Measurements from ENCODE around the gene CAVIN3.

CAVIN3 gene

DNA sequence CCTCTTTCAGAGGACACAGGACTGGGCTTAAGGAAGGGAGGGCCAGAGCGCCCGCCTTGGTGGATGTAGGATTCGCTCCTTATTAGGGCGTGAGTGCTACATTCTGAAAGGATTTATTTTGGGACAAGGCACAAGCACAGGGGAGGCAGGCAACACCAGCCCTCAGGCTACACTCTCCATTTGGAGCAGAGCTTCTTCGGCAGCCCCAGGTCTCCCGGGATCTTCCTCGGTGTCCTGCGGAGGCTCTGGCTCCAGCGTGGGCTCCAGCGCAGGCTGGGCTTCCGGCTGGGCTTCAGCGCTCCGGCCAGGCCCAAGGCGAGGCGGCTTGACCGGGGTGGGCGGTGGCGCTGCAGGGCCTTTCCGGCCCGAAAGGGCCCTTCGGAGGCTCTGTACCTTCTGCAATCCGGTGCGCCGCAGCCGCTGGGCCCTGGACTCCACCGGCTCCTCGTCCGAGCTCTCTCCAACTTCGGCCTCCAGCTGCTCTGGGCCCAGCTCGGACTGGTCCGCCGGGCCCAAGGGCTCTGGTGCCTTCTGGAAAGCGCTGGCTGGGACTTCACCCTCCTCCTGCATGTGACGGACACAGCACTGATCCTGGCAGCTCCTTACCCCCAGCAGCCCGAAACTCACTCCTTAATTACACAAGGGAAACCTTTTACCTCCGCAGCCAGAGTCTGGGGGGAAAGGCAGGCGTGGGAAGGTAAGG, 1.1 kb downstream of the CAVIN3 start:
- peak; percentile 48 for DNase-seq (ENCODE audit: low read depth)
- H3K4me3 ChIP-seq (ENCODE audit: low read length) = peak overlapping the region; percentile 87
- TF ChIP-seq, protein P1, sequence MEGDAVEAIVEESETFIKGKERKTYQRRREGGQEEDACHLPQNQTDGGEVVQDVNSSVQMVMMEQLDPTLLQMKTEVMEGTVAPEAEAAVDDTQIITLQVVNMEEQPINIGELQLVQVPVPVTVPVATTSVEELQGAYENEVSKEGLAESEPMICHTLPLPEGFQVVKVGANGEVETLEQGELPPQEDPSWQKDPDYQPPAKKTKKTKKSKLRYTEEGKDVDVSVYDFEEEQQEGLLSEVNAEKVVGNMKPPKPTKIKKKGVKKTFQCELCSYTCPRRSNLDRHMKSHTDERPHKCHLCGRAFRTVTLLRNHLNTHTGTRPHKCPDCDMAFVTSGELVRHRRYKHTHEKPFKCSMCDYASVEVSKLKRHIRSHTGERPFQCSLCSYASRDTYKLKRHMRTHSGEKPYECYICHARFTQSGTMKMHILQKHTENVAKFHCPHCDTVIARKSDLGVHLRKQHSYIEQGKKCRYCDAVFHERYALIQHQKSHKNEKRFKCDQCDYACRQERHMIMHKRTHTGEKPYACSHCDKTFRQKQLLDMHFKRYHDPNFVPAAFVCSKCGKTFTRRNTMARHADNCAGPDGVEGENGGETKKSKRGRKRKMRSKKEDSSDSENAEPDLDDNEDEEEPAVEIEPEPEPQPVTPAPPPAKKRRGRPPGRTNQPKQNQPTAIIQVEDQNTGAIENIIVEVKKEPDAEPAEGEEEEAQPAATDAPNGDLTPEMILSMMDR (conservative IDR thresholded peaks at IDR 0.05; ENCODE audit: low read length) = no peak

DNA sequence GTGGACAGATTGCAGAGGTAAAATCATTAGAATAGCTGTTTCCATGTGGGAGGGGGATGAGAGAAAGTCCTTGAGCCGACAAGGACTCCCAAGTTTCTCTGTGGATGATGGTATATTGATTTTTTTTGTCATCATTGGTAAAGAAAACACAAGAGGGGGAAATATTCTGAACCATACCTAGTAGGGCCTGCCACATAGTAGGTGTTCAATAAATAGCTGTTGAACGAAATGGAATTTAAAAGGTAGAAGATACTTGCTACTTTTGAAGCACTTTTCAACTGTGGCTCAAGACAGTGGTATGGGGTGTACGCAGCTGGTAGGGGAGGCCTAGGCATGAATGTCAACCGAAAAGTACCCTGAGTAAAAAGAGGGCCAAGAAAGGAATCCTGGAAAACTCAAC, 2.1 kb downstream of the CAVIN3 start:
- TF ChIP-seq, protein P1 (conservative IDR thresholded peaks at IDR 0.05; ENCODE audit: low read length) = no peak
- H3K4me3 ChIP-seq (ENCODE audit: low read length) = peak overlapping the region; percentile 87
- no peak for DNase-seq (ENCODE audit: low read depth)

DNA sequence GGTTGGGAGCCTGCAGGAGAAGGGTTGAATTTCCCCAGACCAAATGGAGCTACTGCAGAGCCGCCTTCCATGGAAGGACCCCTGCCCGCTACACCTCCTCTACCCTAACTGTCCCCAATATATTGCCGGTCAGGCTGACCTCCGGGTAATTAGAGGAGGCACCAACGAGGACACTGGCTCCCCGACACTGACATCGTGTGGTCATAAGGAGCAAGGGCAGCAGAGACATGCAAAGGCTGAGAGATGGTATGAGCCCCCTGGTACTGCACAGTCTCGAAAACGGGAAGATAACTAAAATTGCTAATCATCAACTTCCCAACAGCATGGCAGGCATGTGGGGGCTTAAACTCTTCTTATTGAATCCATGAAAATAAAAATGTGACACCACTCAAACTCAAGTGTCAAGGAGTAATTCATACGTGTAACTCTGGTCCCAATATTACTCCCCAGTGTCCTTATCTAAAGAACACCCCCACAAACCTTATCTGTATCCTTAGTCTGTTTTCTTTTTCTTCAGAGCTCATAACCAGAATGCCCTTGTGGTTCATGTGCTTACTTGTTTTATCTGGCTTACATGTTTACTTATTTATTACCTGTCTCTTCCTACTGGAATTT, 4.4 kb downstream of the CAVIN3 start:
- DNase-seq (ENCODE audit: low read depth) = peak; percentile 62
- peak overlapping the region; percentile 20; the same call in 1 of the 2 replicates for H3K4me3 ChIP-seq (ENCODE audit: low read length)
- TF ChIP-seq, protein P1 (conservative IDR thresholded peaks at IDR 0.05; ENCODE audit: low read length) = peak; percentile 95

DNA sequence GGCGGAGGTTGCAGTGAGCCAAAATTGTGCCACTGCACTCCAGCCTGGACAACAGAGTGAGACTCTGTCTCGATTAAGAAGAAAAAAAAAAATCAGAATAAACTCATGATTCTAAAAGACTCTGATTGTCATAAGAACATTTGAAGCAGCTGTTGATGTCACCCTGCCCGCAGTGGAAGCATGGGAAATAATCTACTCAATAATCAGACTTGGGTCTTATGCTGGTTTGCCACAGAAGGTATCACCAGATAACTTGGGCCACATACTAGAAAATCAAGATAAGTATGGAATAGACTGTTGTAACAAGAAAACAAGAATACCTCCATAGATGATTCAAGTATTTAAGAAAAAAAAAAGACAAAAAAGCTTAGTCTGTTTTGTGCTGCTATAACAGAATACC, 8.2 kb downstream of the CAVIN3 start:
- TF ChIP-seq, protein P1 (conservative IDR thresholded peaks at IDR 0.05; ENCODE audit: low read length) = no peak
- no peak for DNase-seq (ENCODE audit: low read depth)
- H3K4me3 ChIP-seq (ENCODE audit: low read length) = no peak overlapping the region

DNA sequence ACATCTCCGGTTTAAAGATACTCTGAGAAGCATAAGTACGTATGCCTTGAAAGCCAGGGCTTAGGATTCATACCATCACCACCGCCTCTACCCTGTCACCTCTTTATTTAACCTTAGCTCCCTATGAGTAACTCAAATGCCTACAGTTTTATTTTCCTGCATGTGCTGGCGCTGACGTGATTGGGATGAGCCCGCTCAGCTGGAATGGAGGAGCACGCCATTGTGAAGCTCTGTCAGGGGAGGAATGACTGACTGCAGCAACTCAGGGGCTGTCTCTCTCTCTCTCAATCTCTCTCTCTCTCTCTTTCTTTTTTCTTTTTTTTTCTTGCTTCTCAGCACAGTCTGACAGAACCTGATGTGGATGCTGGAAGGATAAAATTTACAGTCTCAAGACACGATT, 12.4 kb downstream of the CAVIN3 start:
- DNase-seq (ENCODE audit: low read depth) = peak; percentile 21

DNA sequence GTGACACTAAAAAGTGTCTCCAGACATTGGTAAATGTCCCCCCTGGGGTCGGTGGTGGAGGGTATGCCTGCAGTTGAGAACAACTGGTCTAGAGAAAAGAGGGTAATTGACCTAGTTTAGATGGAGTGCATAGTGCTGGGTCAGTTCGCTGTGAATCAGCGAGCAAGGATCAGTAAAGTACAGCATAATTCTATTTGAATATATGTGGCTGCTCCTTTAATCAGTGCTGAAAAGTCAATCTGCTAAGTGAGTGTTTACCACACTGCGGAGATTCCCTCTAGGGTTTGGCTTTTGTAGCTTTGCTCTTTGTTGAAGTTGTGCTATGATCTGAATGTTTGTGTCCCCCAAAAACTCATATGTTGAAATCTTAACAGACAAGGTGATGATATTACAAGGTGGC, 15.0 kb downstream of the CAVIN3 start:
- no peak overlapping the region for H3K4me3 ChIP-seq (ENCODE audit: low read length)
- DNase-seq (ENCODE audit: low read depth) = no peak
- TF ChIP-seq, protein P1 (conservative IDR thresholded peaks at IDR 0.05; ENCODE audit: low read length) = no peak

More for the DNA sequence above, 12.4 kb downstream of the CAVIN3 start:
- TF ChIP-seq, protein P1 (conservative IDR thresholded peaks at IDR 0.05; ENCODE audit: low read length) = no peak
- H3K4me3 ChIP-seq (ENCODE audit: low read length) = no peak overlapping the region

DNA sequence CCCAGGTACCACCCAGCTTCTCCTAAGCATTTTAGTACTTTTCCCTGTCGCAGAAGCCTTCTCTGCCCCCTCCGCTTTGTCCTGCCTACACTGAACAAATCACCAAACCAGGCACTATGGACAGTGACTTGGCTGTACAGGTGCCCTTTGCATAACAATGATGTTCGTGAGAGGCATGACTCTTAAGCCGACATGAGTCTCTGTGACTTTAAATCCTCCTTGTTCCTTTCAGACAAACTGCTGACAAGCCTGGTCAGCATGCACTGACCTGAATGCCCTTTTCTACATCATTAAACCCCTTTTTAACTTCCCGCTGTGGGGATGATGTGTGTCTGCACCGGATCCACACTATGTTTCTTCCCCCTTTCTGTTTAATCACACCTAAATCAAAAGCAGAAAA, 16.6 kb downstream of the CAVIN3 start:
- H3K4me3 ChIP-seq (ENCODE audit: low read length) = no peak overlapping the region
- TF ChIP-seq, protein P1 (conservative IDR thresholded peaks at IDR 0.05; ENCODE audit: low read length) = no peak
- no peak for DNase-seq (ENCODE audit: low read depth)
